CD14-positive monocyte (primary cell): Measurements from ENCODE around the gene PDE9A. TPM values are rescaled to one million over a fixed set of nuclear protein-coding genes. Genes with fewer than 3 reads are reported as not detected.

ENCODE experiments used
- DNase-seq, 3 donors: peaks; one replicate each; pipeline ENCODE4 v3.0.0-alpha.2; 2011 to 2022
- H2AFZ ChIP-seq: 2 replicates; pipeline ENCODE4 v1.6.0; 2012; ENCODE audit warnings: mild to moderate bottlenecking, low read depth, low read length, inconsistent platforms; ENCODE audit not compliant: insufficient read depth, poor library complexity, severe bottlenecking
- H3K27ac ChIP-seq, 2 donors: 1 replicate in 1 of 2; 2 replicates in 1 of 2; pipeline ENCODE4 v1.5.1; 2012 to 2013; ENCODE audit warnings: low read length in 2 of 2, control low read depth in 1 of 2, inconsistent platforms in 1 of 2, low read depth in 1 of 2, mild to moderate bottlenecking in 1 of 2
- H3K27me3 ChIP-seq, 2 donors: one replicate each; pipeline versions ENCODE4 v1.6.0 to v1.6.1; 2011 to 2013; ENCODE audit warnings: low read length in 2 of 2; ENCODE audit not compliant: control insufficient read depth in 2 of 2, insufficient read depth in 2 of 2
- H3K36me3 ChIP-seq, 2 donors: replicated peaks in 1 of 2; 1 replicate in 1 of 2; 2 replicates in 1 of 2; pipeline versions ENCODE4 v1.5.1 to v1.6.1; 2012 to 2013; ENCODE audit warnings: low read length in 2 of 2, control low read depth in 1 of 2, inconsistent platforms in 1 of 2, mild to moderate bottlenecking in 1 of 2; ENCODE audit not compliant: insufficient read depth in 2 of 2, control insufficient read depth in 1 of 2
- H3K4me1 ChIP-seq, 2 donors: 1 replicate in 1 of 2; 2 replicates in 1 of 2; pipeline versions ENCODE4 v1.5.1 to v1.6.1; 2012 to 2013; ENCODE audit warnings: low read length in 2 of 2, control low read depth in 1 of 2, inconsistent platforms in 1 of 2, mild to moderate bottlenecking in 1 of 2, moderate library complexity in 1 of 2; ENCODE audit not compliant: insufficient read depth in 2 of 2, control insufficient read depth in 1 of 2
- H3K4me2 ChIP-seq: replicated peaks from 2 replicates; pipeline ENCODE3; 2012; ENCODE audit warnings: low read length, moderate library complexity, mild to moderate bottlenecking; ENCODE audit not compliant: poor library complexity, severe bottlenecking; ENCODE audit errors: extremely low read depth
- H3K4me3 ChIP-seq, 3 experiments: fragments of 200-600 bp in 1 of 3; sonication (generic) in 1 of 3; replicated peaks in 1 of 3; 1 replicate in 2 of 3; 2 replicates in 1 of 3; pipeline ENCODE4 v1.5.1; 2011 to 2013; ENCODE audit warnings: low read length in 3 of 3, mild to moderate bottlenecking in 3 of 3, control low read depth in 2 of 3, low read depth in 2 of 3, inconsistent platforms in 1 of 3, moderate library complexity in 1 of 3
- H3K79me2 ChIP-seq: 2 replicates; pipeline ENCODE4 v1.6.0; 2012; ENCODE audit warnings: mild to moderate bottlenecking, control low read depth, inconsistent platforms, low read length, moderate library complexity; ENCODE audit not compliant: insufficient read depth
- H3K9ac ChIP-seq: 2 replicates; pipeline ENCODE4 v1.6.0; 2017; ENCODE audit warnings: low read length, mild to moderate bottlenecking; ENCODE audit not compliant: insufficient read depth, poor library complexity, severe bottlenecking
- H3K9me3 ChIP-seq, 2 donors: replicated peaks in 1 of 2; 1 replicate in 1 of 2; 2 replicates in 1 of 2; pipeline versions ENCODE4 v1.5.1 to v1.6.1; 2012 to 2013; ENCODE audit warnings: low read length in 2 of 2, control low read depth in 1 of 2; ENCODE audit not compliant: control insufficient read depth in 1 of 2, insufficient read depth in 1 of 2
- H4K20me1 ChIP-seq: 2 replicates; pipeline ENCODE4 v1.6.0; 2012; ENCODE audit warnings: mild to moderate bottlenecking, low read length, control low read depth, moderate library complexity; ENCODE audit not compliant: insufficient read depth
- H3K27ac Mint-ChIP-seq, 7 donors: one replicate each; pipeline ENCODE4 v1.8.0; 2020; ENCODE audit warnings: mild to moderate bottlenecking in 7 of 7, mixed read lengths in 7 of 7, moderate library complexity in 6 of 7, inconsistent platforms in 2 of 7
- H3K27me3 Mint-ChIP-seq, 3 donors: one replicate each; pipeline ENCODE4 v1.8.0; 2021 to 2022; ENCODE audit warnings: low read depth in 3 of 3, mild to moderate bottlenecking in 3 of 3, mixed read lengths in 3 of 3, moderate library complexity in 3 of 3, inconsistent platforms in 1 of 3
- H3K36me3 Mint-ChIP-seq, 2 donors: one replicate each; pipeline ENCODE4 v1.8.0; 2020; ENCODE audit warnings: mixed read lengths in 2 of 2, inconsistent platforms in 1 of 2, mild to moderate bottlenecking in 1 of 2
- H3K4me1 Mint-ChIP-seq: one replicate; pipeline ENCODE4 v1.8.0; 2020; ENCODE audit warnings: mild to moderate bottlenecking, mixed read lengths
- H3K4me3 Mint-ChIP-seq, 2 donors: one replicate each; pipeline ENCODE4 v1.8.0; 2020; ENCODE audit warnings: mild to moderate bottlenecking in 2 of 2, mixed read lengths in 2 of 2, moderate library complexity in 1 of 2
- H3K9me3 Mint-ChIP-seq, 7 donors: one replicate each; pipeline ENCODE4 v1.8.0; 2020 to 2022; ENCODE audit warnings: mixed read lengths in 7 of 7, mild to moderate bottlenecking in 6 of 7, moderate library complexity in 6 of 7, inconsistent platforms in 2 of 7
- CTCF ChIP-seq: fragments of 200-600 bp; IDR thresholded peaks from one replicate; pipeline ENCODE4 v1.8.0; 2022; ENCODE audit warnings: antibody characterized with exemption, mild to moderate bottlenecking
- WGBS: methylation state at CpG from one replicate; pipeline ENCODE4 v1.1.5; 2013; ENCODE audit warnings: missing lambda C conversion rate; ENCODE audit not compliant: insufficient coverage; 5-methylcytosine and 5-hydroxymethylcytosine counted together
- intact Hi-C, 2 donors: fragments of 100-400 bp; cut with micrococcal nuclease; formaldehyde crosslinking; loops; one replicate each; pipeline versions ENCODE4 v1.15.0 to v1.15.1; 2023
- polyA plus RNA-seq, 3 donors: library from polyadenylated mRNA; depleted of rRNA in 1 of 3; unstranded in 2 of 3; stranded (reverse) in 1 of 3; fragments of 300-500 nt in 2 of 3; fragments of >200 nt in 1 of 3; fragmentation: Illumina TruSeq in 2 of 3; gene quantifications; 1 replicate in 2 of 3; 2 replicates in 1 of 3; pipeline ENCODE4 v1.2.3, GENCODE V29; 2012 to 2021

Gene PDE9A
- polyA plus RNA-seq, 3 donors = 0.05 to 0.52 TPM; not detected in 1

DNA sequence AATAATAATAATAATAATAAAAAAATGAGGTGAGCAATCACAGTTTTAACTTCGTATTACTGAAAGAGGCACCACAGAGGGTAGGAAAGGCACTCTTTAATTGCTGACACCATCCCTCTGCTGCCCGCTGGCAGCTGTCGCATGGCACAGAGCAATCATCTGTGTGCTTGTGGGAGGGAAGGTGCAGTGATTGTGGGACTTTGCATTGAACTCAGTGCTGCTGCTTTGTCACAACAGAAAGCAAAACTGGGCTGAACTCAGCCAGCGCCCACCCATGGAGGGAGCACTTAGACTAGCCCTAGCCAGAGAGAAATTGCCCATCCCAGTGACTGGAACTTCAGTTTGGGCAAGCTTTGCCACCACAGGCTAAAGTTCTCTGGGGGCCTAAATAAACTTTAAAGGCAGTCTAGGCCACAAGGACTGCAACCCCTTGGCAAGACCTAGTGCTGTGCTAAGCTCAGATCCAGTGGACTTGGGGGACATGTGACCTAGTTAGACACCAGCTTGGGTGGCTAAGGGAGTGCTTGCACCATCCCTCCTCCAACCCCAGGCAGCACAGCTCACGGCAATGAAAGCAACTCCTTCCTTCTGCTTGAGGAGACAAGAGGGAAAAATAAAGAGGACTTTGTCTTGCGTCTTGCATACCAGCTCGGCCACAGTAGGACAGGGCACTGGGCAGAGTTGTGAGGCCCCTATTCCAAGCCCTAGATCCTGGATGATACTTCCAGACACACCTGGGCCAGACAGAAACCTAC lies 166.6 kb downstream of the PDE9A start:
- Histone ChIP-seq H2AFZ (no peak overlapping the region), H3K9me3 (peaks cover 0 to 6% of the 10 kb centered on the region in 2 donors), H3K9ac (no peak overlapping the region), H3K4me3 (no peak overlapping the region), H3K27me3 (no peaks in the 10 kb centered on the region), H3K4me2 (no peak overlapping the region), H3K27ac (no peak overlapping the region), H3K36me3 (no peaks in the 10 kb centered on the region), H3K4me1 (no peaks in the 10 kb centered on the region), H3K79me2 (no peaks in the 10 kb centered on the region), H4K20me1 (no peaks in the 10 kb centered on the region)
- Mint-ChIP-seq H3K27ac (no peak overlapping the region), H3K4me1 (no peaks in the 10 kb centered on the region), H3K27me3 (peaks cover 2 to 5% (median 5%) of the 10 kb centered on the region in 3 donors), H3K9me3 (peaks cover 2 to 14% (median 9%) of the 10 kb centered on the region in 7 donors), H3K36me3 (no peaks in the 10 kb centered on the region), H3K4me3 (no peak overlapping the region)
- 100% methylated on average over 2 of the region's 7 CpGs for WGBS
- intact Hi-C loops = loop anchor here (2.0 to 5.0 kb wide), 4 partner anchors 165 to 673 kb away; partner anchors contain the start of gene PDE9A (in 1 of the 2)
- DNase-seq = no peak
- no peak for TF ChIP-seq CTCF

DNA sequence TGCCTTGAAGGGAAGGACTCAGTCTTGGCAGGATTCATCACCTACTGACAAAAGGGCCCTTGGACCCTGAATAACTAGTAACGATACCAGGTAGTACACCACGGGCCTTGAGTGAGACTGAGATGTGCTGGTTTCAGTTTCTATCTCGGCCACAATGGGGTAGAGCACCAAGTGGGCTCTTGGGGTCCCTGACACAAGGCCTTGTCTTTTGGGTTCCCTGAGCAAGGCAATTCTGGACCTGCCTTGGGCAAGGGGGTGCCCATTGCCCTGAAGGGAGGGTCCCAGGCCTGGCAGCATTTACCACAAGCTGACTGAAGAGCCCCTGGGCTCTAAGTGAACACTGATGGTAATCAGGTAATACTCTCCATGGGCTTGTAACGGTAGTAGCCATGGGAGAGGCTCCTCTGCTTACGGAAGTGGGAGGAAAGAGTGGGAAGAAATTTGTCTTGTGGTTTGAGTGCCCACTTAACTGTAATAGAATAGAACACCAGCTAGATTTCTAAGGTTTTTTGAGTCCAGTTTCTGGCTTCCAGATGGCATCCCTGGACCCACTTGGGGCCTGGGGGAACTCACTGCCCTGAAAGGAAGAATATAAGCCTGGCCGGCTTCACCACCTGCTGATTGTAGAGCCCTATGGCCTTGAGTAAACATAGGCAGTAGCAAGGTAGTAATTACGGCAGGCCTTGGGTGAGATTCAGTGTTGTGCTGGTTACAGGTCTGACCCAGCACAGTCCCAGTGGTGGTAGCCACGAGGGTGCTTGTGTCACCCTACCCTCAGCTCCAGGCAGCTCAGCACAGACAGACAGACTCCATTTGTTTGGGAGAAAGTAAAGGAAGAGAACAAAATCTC lies 167.4 kb downstream of the PDE9A start:
- Histone ChIP-seq H4K20me1 (no peaks in the 10 kb centered on the region), H3K79me2 (no peaks in the 10 kb centered on the region), H3K4me3 (no peak overlapping the region), H3K4me2 (no peak overlapping the region), H3K27ac (no peak overlapping the region), H3K9me3 (peaks cover 0 to 2% of the 10 kb centered on the region in 2 donors), H3K9ac (no peak overlapping the region), H2AFZ (no peak overlapping the region), H3K4me1 (no peaks in the 10 kb centered on the region), H3K36me3 (no peaks in the 10 kb centered on the region), H3K27me3 (no peaks in the 10 kb centered on the region)
- TF ChIP-seq CTCF = no peak
- Mint-ChIP-seq H3K27me3 (peaks cover 5 to 9% (median 8%) of the 10 kb centered on the region in 3 donors), H3K36me3 (no peaks in the 10 kb centered on the region), H3K4me1 (no peaks in the 10 kb centered on the region), H3K9me3 (peaks cover 0 to 7% (median 4%) of the 10 kb centered on the region in 7 donors), H3K27ac (no peak overlapping the region), H3K4me3 (no peak overlapping the region)
- no peak for DNase-seq
- 96% methylated on average over 6 of the region's 8 CpGs for WGBS
- intact Hi-C loops = no loop called here

Other genes starting within 250 kb of the PDE9A start
- gene UBASH3A, start 249.7 kb upstream of the PDE9A start, polyA plus RNA-seq = not detected
- under 1 TPM in 1 of 3 donors, not detected in 2; 0.03 TPM for gene RSPH1, start 157.4 kb upstream of the PDE9A start, polyA plus RNA-seq
- 10 to 100 TPM in 1 of 3 donors, 1 to 10 TPM in 2; 2.7 to 12.4 (median 4.3) TPM for gene SLC37A1, start 139.8 kb upstream of the PDE9A start, polyA plus RNA-seq
- 1 to 10 TPM; 2.9 to 7.0 (median 3.6) TPM for gene WDR4, start 225.9 kb downstream of the PDE9A start, polyA plus RNA-seq
- gene NDUFV3, start 239.7 kb downstream of the PDE9A start, polyA plus RNA-seq = 10 to 100 TPM; 18.2 to 35.5 (median 28.0) TPM